HG02763 (cell line): Measurements from ENCODE around the gene TUT4.

Source experiments
- ATAC-seq: cut with Tn5 transposase; IDR thresholded peaks from one replicate; pipeline ENCODE4 v1.9.1; 2021; ENCODE audit warnings: mild to moderate bottlenecking, moderate library complexity; ENCODE audit not compliant: unreplicated experiment

Gene TUT4

GRCh38 chr1:52413410-52413989 lies 139.4 kb downstream of the TUT4 start:
- ATAC-seq: no peak

GRCh38 chr1:52404975-52405338 lies 147.9 kb downstream of the TUT4 start:
- ATAC-seq: no peak

GRCh38 chr1:52404116-52404974 lies 148.5 kb downstream of the TUT4 start, which contains the start of the genes ORC1 and PRPF38A:
ORC1 (minus strand) TSS chr1:52404423; CDS start chr1:52402223, 2,200 bp downstream.
PRPF38A (plus strand) TSS chr1:52404602; CDS start chr1:52404750, 148 bp downstream.
- ATAC-seq: peak; percentile 89

DNA sequence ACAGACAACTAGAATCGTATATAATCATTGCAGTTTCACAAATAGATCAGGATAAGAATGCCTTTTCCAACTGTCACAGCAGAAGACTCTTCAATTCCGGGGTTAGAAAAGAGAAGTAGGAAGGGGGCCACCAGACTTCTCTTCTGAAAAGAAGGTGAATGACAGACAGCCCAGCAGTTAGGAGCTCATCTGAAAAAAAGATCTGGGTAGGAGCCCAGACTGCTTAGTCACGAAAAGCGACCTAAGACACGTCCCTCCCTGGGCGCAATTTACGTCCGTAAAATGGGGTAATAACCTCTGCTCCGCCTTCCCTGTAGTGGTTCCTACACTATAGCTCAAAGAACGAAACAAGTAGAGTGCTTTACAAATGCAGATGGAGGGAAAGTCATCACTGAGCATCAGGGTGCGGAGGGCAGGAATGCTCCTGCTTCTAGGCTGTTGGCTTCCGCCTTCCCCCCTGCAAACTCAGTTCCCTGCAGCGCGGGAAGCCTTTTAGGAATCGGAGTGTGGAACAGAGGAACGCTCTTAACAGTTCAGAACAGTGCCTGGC lies 149.3 kb downstream of the TUT4 start:
- peak; percentile 9 for ATAC-seq

- no peak for ATAC-seq
Measured at GRCh38 chr1:52402860-52403240, 150.0 kb downstream of the TUT4 start.

DNA sequence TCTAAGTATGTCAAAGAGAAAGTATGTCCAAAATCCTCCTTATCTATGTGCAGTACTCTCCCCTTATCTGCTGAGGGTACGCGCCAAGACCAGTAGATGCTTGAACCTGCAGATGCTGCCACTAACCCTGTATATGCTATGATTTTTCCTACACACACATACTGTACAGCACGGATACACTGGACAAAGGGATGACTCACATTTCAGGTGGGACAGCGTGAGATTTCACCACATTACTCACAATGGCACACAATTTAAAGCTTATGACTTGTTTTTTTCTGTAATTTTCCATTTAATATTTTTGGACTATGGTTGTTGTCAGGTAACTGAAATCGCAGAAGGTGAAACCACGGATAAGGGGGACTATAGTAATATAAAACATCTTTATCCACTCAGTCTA lies 152.8 kb downstream of the TUT4 start:
- ATAC-seq: no peak

- ATAC-seq: no peak
Measured at GRCh38 chr1:52399629-52400028, 153.3 kb downstream of the TUT4 start.

GRCh38 chr1:52393174-52393573 lies 159.7 kb downstream of the TUT4 start:
- no peak for ATAC-seq

DNA sequence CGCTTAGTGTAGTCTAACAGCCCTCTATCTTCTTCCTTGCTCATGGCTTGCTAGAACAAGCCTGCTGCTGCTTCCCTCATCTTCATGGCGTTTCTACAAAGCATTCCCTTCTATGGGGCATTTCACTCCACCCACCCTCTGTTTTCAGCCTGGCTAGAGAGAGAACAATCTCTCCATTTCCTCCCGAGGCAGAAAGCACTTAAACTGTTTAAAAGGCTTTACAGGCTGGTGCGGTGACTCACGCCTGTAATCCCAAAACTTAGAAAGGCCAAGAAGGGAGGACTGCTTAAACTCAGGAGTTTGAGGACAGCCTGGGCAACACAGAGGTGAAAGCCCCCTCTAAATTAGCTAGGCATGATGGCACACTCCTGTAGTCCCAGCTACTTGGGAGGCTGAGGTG lies 166.4 kb downstream of the TUT4 start:
- no peak for ATAC-seq

DNA sequence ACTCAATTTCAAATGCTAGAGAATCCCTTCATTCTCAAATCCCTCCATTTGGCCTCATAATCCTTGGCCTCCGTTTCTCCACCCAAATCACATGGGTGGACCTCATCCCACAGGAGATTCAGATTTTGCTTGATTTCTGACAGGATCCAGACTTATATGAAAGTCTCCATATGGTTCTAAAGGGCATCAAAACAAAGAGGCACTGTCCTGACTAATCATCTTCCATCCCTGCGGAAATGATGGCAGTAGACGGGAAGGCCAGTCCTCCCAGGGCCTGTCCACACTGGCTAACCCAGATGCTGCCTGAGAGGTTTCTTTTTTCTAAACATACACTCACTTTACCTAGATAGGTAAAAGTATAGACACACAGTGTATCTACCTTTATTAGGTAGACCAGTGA lies 167.5 kb downstream of the TUT4 start:
- ATAC-seq: no peak
